Right ventricle myocardium inferior (tissue), 1 donor: ENCODE results near the gene SLC39A11. TPM values are rescaled to one million over a fixed set of nuclear protein-coding genes. Genes with fewer than 3 reads are reported as not detected.
A peak's percentile ranks its signal among the peaks of the same experiment; 100 is the strongest.
"Not testable (repeated sequence)": the region's sequence is repeated elsewhere in the genome, so short reads cannot be mapped to it uniquely, and the experiment has no call there.

Experiments
- ATAC-seq: fragments of 200-7000 bp; cut with Tn5 transposase; one replicate; pipeline ENCODE4 v1.9.1; 2020; ENCODE audit warnings: mild to moderate bottlenecking, moderate library complexity
- DNase-seq: peaks from one replicate; pipeline ENCODE4 v3.0.0; 2021; ENCODE audit errors: missing footprints
- intact Hi-C: fragments of 100-400 bp; cut with DNase I; formaldehyde crosslinking; loops from one replicate; pipeline ENCODE4 v1.11.0; 2022
- total RNA-seq: library from RNA; stranded (reverse); fragmentation: NEBNext Ultra II Directional; extraction: Animal tissue kit (Norgen Biotek cat#: 25700); gene quantifications from one replicate; pipeline ENCODE4 v1.2.1, GENCODE V29; 2021
- donor health status: DM: no; HTN: yes; CAD: no; lungs with severe emphysema.

SLC39A11 gene
- total RNA-seq, 1 donor from 2014 or later, result 6.9 TPM

DNA sequence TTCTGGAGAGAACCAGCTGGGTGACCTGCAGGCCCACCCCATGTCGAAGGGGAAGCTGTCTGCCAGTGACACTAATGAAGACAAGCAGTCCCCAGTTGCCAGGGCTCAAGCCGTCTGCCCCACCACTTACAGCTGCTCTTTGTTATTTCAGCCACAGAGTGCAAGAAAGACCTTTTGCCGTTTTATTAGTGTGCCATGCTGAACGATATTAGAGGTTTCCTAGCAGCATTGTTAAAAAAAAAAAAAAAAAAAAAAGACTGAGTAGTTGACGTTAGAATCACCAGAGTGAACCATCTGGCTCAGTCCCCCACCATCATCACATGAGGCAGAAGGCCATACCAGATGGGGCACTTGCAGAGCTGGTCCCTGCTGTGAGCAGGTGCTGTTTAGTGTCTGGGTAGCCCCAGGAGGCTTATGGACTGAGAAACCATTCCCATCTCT is 26.5 kb upstream of the SLC39A11 start:
- DNase-seq, result no peak
- intact Hi-C loops, result no loop called here
- ATAC-seq, result no peak

DNA sequence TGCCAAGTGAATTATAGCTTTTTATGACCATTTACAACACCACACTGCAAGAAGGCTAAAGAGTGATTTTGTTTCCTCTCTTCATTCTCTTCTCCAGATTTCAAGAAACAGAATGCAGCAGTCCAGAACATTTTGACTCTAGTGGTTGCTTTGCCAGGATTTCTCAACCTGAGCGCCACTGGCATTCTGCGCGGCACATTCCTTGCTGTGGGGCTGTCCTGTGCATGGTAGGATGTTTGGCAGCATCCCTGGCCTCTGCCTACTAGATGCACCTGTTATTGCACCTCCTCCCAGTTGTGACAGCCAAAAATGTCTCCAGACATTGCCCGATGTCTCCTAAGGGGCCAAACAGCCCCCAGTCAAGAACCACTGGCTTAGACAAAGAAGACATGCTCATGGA is 25.7 kb upstream of the SLC39A11 start:
- ATAC-seq (no peak), DNase-seq (no peak)
- intact Hi-C loops, result no loop called here

- intact Hi-C loops, result no loop called here
- no peak for DNase-seq
- ATAC-seq, result no peak
Observed at GRCh38 chr17:73112246-73112645, 19.8 kb upstream of the SLC39A11 start.

GRCh38 chr17:73111386-73111785 is 18.9 kb upstream of the SLC39A11 start:
- no peak for ATAC-seq
- no peak for DNase-seq
- intact Hi-C loops, result no loop called here

DNA sequence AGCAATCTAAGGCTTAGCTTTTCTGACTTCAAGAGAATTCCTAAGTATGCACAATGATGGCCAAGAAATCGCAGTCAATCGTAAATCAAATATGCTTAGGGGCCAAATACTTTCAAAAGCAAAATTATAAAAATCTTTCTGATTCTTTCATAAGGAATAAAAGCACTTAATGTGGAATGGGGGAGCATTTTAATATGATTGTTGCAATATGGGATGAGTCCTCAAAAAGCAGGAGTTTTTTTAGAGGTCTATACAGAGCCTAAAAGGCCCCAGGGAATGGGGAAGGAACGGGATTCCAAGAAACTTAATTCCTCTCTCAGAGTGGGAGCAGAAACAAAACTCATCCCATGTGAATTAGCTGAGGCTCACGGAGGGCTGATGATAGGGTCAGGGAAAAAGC is 14.7 kb upstream of the SLC39A11 start:
- ATAC-seq (no peak), DNase-seq (no peak)
- intact Hi-C loops, result no loop called here

GRCh38 chr17:73105431-73105830 is 12.9 kb upstream of the SLC39A11 start:
- no peak for ATAC-seq
- intact Hi-C loops, result no loop called here
- no peak for DNase-seq

GRCh38 chr17:73104450-73104849 is 12.0 kb upstream of the SLC39A11 start:
- intact Hi-C loops, result no loop called here
- DNase-seq (no peak), ATAC-seq (no peak)

DNA sequence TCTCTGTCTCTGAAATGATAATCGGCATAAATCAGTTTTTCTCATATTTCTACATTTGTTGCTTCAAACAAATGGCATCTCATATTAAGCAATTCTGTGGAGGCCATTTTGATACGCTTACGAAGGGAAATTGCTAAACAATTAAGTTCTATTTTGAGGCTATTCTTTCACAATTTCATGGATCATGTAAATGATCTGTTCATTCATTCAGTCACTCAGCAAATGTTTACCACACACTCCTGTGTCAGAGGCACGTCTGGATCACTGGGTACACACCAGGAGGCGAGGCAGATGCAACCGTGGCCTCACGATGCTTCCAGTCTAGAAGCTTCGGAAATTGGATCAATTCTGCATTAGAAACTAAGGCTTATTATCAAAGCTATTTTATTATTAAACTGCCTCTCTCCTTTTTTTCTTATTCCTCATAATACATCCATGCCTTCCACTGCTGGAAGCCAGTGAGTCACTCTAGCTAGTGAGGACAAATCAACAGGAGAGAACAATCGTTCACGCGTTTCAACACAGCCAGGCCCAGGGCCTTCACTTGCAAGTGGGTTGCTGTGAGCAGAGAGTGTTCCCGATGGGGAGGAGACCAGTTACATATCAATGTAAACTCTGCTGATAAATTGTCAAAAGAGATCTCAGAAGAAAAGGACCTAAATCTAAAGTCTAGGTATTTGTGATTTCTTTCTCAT is 11.3 kb upstream of the SLC39A11 start:
- ATAC-seq (no peak), DNase-seq (no peak)
- intact Hi-C loops, result no loop called here

GRCh38 chr17:73101031-73101430 is 8.5 kb upstream of the SLC39A11 start:
- intact Hi-C loops, result no loop called here
- DNase-seq (no peak), ATAC-seq (no peak)

DNA sequence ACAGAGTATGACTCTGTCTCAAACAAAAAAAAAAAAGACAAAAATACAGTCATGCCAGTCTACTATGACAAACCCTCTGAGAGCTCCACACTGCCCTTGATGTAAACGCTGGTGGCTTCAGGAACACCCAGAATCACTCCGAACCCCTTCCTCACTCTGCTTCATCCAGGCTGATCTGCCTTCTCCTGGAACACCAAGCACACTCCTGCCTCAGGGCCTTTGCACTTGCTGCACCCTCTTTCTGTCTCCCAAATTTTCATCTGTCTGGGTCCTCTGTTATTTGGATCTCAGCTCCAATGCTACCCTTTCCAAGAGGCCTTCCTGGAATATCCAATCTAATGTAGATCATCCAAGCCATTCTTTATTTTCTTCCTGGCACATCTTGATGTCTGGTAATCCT is 7.9 kb upstream of the SLC39A11 start:
- no peak for ATAC-seq
- intact Hi-C loops, result no loop called here
- no peak for DNase-seq

DNA sequence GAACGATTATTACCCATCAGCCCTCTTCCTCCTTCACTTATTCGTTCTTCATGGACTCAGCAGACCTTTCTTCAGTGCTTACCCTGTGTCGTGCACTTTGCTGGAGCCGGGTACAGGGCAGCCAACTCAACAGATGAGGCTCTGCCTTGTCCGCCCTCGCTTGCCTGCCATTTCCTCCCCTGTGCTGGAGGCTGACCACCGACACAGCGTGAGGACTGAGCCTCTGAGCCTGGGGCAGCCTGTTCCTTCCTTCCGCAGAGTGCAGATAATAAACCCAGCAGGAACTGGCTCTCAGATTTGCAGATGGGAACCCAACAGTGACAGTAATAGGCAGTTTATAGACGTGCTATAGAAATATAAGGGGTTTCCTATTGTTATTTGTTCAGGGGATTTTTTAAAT is 7.0 kb upstream of the SLC39A11 start:
- intact Hi-C loops, result loop anchor here (10.0 kb wide), 1 partner anchor 55 kb away; no protein-coding TSS in a partner anchor
- no peak for ATAC-seq
- DNase-seq, result no peak

GRCh38 chr17:73098919-73099318 is 6.4 kb upstream of the SLC39A11 start:
- DNase-seq (no peak), ATAC-seq (no peak)
- intact Hi-C loops, result loop anchor here (10.0 kb wide), 1 partner anchor 56 kb away; no protein-coding TSS in a partner anchor

GRCh38 chr17:73097973-73098765 is 5.7 kb upstream of the SLC39A11 start:
- ATAC-seq, DNase-seq: not testable (repeated sequence)
- intact Hi-C loops, result loop anchor here (10.0 kb wide), 1 partner anchor 57 kb away; no protein-coding TSS in a partner anchor

DNA sequence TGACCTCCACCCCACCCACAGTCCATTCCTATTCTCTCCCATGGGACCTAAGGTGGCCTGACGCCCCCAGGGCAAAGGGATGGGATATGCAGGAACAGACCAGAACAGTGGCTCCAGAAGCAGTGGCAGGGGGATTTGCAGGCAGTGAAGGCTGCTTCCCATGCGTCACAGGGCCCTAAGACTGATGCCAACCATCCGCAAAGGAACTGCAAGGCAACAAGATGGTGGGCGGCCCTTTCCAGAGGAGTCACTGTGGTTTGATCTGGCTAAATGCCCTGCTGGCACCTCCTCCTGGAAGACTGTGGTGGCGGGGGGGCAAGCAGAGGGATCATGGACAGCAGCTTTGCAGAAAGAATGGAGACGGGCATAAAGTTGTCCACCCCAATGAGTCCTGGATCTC is 4.4 kb upstream of the SLC39A11 start:
- intact Hi-C loops, result loop anchor here (10.0 kb wide), 1 partner anchor 58 kb away; no protein-coding TSS in a partner anchor
- ATAC-seq, result no peak
- DNase-seq, result no peak

- DNase-seq, result no peak
Observed at GRCh38 chr17:73096211-73096610, 3.7 kb upstream of the SLC39A11 start.

DNA sequence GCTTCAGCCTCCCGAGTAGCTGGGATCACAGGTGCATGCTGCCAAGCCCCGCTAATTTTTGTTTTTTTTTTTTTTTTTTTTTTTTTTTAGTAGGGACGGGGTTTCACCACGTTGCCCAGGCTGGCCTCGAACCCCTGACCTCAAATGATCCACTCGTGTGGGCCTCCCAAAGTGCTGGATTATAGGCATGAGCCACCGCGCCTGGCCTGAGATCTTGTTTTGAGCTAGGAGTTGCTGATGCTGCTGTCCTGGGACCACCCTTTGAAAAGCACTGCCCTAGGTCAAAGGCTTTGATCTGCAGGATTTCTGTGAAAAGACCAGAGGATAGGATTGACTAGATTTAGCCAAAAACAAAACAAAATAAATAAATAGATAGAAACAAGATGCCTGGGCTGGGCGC is 798 bp upstream of the SLC39A11 start:
- ATAC-seq (no peak), DNase-seq (no peak)
- intact Hi-C loops, result loop anchor here (10.0 kb wide), 1 partner anchor 62 kb away; no protein-coding TSS in a partner anchor

More at GRCh38 chr17:73096211-73096610, 3.7 kb upstream of the SLC39A11 start:
- intact Hi-C loops, result loop anchor here (10.0 kb wide), 1 partner anchor 59 kb away; no protein-coding TSS in a partner anchor
- ATAC-seq, result no peak

GRCh38 chr17:73091770-73092522 is 542 bp downstream of the SLC39A11 start:
- DNase-seq (no peak), ATAC-seq (peak; percentile 8)
- intact Hi-C loops, result loop anchor here (10.0 kb wide), 1 partner anchor 63 kb away; no protein-coding TSS in a partner anchor

DNA sequence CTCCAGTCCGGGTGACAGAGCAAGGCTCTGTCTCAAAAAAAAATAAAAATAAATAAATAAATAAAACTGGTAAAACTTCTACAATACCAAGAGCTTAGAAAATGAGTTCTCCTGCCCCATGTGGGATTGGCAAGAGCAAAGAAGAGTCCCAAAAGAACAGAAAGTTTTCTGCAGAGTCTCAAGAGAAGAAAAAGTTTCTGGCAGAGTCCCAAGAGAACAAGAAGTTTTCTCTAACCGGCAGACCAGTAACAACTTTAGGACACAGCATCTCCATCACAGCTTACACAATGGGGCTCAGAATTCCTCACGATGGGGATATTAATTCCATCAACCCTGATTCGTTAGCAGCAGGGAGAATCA is 1.1 kb downstream of the SLC39A11 start:
- DNase-seq (no peak), ATAC-seq (no peak)
- intact Hi-C loops, result loop anchor here (10.0 kb wide), 1 partner anchor 63 kb away; no protein-coding TSS in a partner anchor
